ENCODE data around the gene TNFRSF13B. TPM values are rescaled to one million over a fixed set of nuclear protein-coding genes. Genes with fewer than 3 reads are reported as not detected.

TNFRSF13B gene
- total RNA-seq, 4 donors from 2014 or later, result not detected

DNA sequence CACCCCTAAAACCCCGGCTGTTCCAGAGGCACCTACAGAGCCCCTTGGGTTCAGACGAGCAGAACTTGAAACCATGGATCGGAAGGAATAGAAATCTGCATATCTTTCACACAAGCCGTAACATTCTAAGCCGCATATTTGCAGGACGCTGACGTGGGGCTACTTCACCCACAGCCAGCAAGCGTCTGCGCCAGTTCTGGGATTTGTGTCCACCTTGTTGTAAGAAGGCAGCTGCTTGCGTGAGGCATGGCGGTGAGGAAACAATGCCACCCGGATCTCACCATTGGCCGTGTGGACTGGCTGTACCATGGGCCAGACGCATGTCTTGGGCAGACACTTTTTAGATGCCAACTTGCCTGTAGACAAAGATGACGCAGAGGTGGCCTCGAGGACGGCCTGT, 34.5 kb downstream of the TNFRSF13B start:
- TF ChIP-seq, protein P1, sequence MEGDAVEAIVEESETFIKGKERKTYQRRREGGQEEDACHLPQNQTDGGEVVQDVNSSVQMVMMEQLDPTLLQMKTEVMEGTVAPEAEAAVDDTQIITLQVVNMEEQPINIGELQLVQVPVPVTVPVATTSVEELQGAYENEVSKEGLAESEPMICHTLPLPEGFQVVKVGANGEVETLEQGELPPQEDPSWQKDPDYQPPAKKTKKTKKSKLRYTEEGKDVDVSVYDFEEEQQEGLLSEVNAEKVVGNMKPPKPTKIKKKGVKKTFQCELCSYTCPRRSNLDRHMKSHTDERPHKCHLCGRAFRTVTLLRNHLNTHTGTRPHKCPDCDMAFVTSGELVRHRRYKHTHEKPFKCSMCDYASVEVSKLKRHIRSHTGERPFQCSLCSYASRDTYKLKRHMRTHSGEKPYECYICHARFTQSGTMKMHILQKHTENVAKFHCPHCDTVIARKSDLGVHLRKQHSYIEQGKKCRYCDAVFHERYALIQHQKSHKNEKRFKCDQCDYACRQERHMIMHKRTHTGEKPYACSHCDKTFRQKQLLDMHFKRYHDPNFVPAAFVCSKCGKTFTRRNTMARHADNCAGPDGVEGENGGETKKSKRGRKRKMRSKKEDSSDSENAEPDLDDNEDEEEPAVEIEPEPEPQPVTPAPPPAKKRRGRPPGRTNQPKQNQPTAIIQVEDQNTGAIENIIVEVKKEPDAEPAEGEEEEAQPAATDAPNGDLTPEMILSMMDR (IDR thresholded peaks at IDR 0.05), result no peak
- no peak for TF ChIP-seq POLR2A (IDR thresholded peaks at IDR 0.05)
- no peaks in the 10 kb centered on the region for H3K36me3 ChIP-seq
- no peaks in the 10 kb centered on the region for H3K9me3 ChIP-seq
- intact Hi-C loops (cut with DNase I; ENCODE audit: low total_unique reads), result no loop called here
- H3K4me3 ChIP-seq, result no peak overlapping the region
- no peak overlapping the region for H3K27ac ChIP-seq
- H3K4me1 ChIP-seq, result no peaks in the 10 kb centered on the region
- no peaks in the 10 kb centered on the region for H3K27me3 ChIP-seq
- DNase-seq, result no peak

DNA sequence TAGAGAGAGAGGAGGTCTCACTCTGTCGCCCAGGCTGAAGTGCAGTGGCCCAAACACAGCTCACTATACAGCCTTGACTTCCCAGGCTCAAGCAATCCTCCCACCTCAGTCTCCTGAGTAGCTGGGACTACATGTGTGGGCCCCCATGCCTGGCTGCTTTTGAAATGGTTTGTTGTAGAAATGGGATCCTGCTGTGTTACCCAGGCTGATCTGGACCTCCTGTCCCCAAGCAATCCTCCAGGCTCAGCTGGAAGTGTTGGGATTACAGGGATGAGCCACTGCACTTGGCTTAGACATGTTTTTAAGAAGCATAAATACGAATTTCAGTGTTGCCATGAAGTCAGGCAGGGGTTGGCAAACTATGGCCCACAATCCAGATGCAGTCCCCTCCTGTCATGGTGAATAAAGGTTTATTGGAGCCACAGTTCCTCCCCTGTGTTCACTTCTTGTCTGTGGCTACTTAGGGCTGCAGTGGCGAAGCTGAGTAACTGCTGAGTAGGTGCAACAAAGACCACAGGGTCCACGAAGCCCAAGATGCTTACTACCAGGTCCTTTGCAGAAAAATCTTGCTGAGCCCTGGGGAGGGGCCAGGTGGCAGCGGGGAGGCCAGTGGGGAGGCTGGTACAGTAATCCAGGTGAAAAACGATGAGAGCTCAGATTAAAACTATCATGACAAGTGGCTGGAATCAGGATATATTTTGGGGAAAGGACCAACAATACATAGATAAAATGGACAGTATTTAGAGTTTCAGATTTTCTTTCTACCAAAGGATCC, 35.2 kb downstream of the TNFRSF13B start:
- intact Hi-C loops (cut with DNase I; ENCODE audit: low total_unique reads), result no loop called here
- no peaks in the 10 kb centered on the region for H3K27me3 ChIP-seq
- no peaks in the 10 kb centered on the region for H3K36me3 ChIP-seq
- no peak overlapping the region for H3K27ac ChIP-seq
- H3K4me3 ChIP-seq, result no peak overlapping the region
- no peaks in the 10 kb centered on the region for H3K4me1 ChIP-seq
- TF ChIP-seq POLR2A (IDR thresholded peaks at IDR 0.05), result no peak
- TF ChIP-seq, protein P1 (IDR thresholded peaks at IDR 0.05), result no peak
- no peaks in the 10 kb centered on the region for H3K9me3 ChIP-seq
- no peak for DNase-seq

DNA sequence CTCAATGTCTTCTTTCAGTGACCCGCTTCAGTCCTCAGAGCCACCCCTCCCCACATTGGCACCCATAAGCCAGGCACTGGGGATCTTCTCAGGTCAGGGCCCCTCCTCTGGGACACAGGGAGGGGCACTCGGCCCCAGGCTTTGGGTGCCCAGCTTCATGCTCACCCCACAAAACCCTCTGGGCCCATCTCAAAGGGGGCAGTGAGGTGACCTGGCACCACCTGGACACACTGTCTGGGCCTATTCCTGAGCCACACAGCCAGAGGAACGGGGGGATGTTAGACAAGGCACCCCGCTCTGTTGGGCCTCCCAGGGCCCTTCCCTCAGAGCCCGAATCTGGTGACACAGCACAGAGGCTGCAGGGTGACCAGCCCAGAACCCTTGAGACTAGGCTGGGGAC, 36.1 kb downstream of the TNFRSF13B start:
- no peak for DNase-seq
- intact Hi-C loops (cut with DNase I; ENCODE audit: low total_unique reads), result no loop called here
- Histone ChIP-seq H3K27ac (no peak overlapping the region), H3K36me3 (no peaks in the 10 kb centered on the region), H3K9me3 (no peaks in the 10 kb centered on the region), H3K4me1 (no peaks in the 10 kb centered on the region), H3K27me3 (no peaks in the 10 kb centered on the region), H3K4me3 (no peak overlapping the region)
- TF ChIP-seq POLR2A (IDR thresholded peaks at IDR 0.05), result no peak
- TF ChIP-seq, protein P1 (IDR thresholded peaks at IDR 0.05), result no peak

DNA sequence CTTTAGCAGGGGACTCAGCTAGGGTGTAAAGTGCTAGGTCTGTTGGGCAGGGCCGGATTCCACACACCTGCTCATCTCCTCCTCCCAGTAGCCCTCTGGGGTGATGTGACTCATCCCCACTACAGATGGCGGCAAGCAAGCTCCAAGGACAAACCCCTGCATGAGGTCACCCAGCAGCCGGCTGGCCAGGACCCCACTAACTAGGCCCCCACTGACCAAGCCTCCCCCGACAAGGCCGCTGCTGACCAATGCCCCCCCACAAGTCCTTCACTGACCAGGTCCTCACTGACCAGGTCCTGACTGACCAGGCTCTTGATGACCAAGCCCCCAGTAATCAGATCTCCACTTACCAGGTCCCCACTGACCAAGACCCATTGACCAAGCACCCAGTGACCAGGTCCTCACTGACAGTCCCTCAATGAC, 36.7 kb downstream of the TNFRSF13B start:
- intact Hi-C loops (cut with DNase I; ENCODE audit: low total_unique reads), result no loop called here
- Histone ChIP-seq H3K4me3 (no peak overlapping the region), H3K27ac (no peak overlapping the region), H3K27me3 (no peaks in the 10 kb centered on the region), H3K36me3 (no peaks in the 10 kb centered on the region), H3K4me1 (no peaks in the 10 kb centered on the region), H3K9me3 (no peaks in the 10 kb centered on the region)
- DNase-seq, result no peak
- no peak for TF ChIP-seq POLR2A (IDR thresholded peaks at IDR 0.05)
- TF ChIP-seq, protein P1 (IDR thresholded peaks at IDR 0.05), result no peak

DNA sequence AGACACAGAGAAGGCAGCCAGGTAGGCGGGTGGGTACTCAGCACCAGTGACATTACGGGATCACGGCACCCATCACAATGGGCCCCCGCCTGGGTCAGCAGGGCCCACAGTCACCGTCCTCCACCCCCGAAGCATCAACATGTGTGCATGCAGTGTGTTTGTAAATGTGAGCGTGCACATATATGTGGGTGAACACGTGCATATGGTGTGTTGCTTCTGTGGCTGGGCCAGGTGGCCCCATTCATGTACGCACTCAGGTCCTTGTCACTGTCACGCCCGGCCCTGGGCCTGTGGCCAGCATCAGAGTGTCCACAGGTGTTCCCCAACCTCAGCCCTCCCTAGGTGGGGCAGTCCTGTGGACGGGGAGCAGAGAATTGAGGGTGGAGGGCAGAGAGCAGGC, 37.1 kb downstream of the TNFRSF13B start:
- Histone ChIP-seq H3K27me3 (no peaks in the 10 kb centered on the region), H3K4me3 (no peak overlapping the region), H3K9me3 (no peaks in the 10 kb centered on the region), H3K36me3 (no peaks in the 10 kb centered on the region), H3K4me1 (no peaks in the 10 kb centered on the region), H3K27ac (no peak overlapping the region)
- intact Hi-C loops (cut with DNase I; ENCODE audit: low total_unique reads), result no loop called here
- TF ChIP-seq, protein P1 (IDR thresholded peaks at IDR 0.05), result no peak
- TF ChIP-seq POLR2A (IDR thresholded peaks at IDR 0.05), result no peak
- DNase-seq, result no peak

All from uterus (tissue), 4 donors.